Body of pancreas (tissue), 4 donors: ENCODE data around the gene CSPG4. TPM values are rescaled to one million over a fixed set of nuclear protein-coding genes. Genes with fewer than 3 reads are reported as not detected.
A peak's percentile ranks its signal among the peaks of the same experiment; 100 is the strongest.

ENCODE experiments used
- ATAC-seq: fragments of 150-250 bp; one replicate; pipeline ENCODE4 v1.9.1; 2016
- DNase-seq, 4 donors: peaks; one replicate each; pipeline ENCODE4 v3.0.0-alpha.2; 2019
- H3K27ac ChIP-seq, 4 donors: fragments of 200-600 bp; sonication (generic); 1 replicate in 3 of 4; 2 replicates in 1 of 4; pipeline versions ENCODE4 v1.5.1 to v1.6.1; 2016 to 2019; ENCODE audit warnings: mild to moderate bottlenecking in 1 of 4, mixed read lengths in 1 of 4, moderate library complexity in 1 of 4
- H3K27me3 ChIP-seq, 2 donors: fragments of 200-600 bp; sonication (generic); one replicate each; pipeline ENCODE4 v1.6.0; 2016; ENCODE audit warnings: mild to moderate bottlenecking in 1 of 2
- H3K36me3 ChIP-seq, 2 donors: fragments of 200-600 bp; sonication (generic); replicated peaks in 1 of 2; 2 replicates each; pipeline ENCODE4 v1.5.1; 2016; ENCODE audit warnings: low read depth in 2 of 2; ENCODE audit not compliant: insufficient read depth in 1 of 2
- H3K4me1 ChIP-seq: fragments of 200-600 bp; sonication (generic); one replicate; pipeline ENCODE4 v1.6.0; 2016
- H3K4me3 ChIP-seq, 2 donors: fragments of 200-600 bp; sonication (generic); 1 replicate in 1 of 2; 2 replicates in 1 of 2; pipeline ENCODE4 v1.5.1; 2016 to 2019
- H3K9me3 ChIP-seq, 3 donors: fragments of 200-600 bp; sonication (generic); 1 replicate in 2 of 3; 2 replicates in 1 of 3; pipeline ENCODE4 v1.5.1; 2016
- POLR2A ChIP-seq, 3 donors: fragments of 450-650 bp; IDR thresholded peaks; one replicate each; pipeline ENCODE4 v1.6.1; 2016; ENCODE audit warnings: antibody characterized with exemption in 3 of 3, mild to moderate bottlenecking in 2 of 3
- WGBS, 2 donors: methylation state at CpG; one replicate each; pipeline ENCODE4 v1.1.5; 2017; 5-methylcytosine and 5-hydroxymethylcytosine counted together
- intact Hi-C: fragments of 100-400 bp; cut with DNase I; formaldehyde crosslinking; loops from one replicate; pipeline ENCODE4 v1.15.1; 2023
- total RNA-seq, 2 donors: library from RNA; depleted of rRNA; stranded (reverse); fragments of >200 nt; gene quantifications; one replicate each; pipeline ENCODE4 v1.1.0, GENCODE V29; 2016
- TF ChIP-seq, protein P1 (sequence below), 7 experiments: fragments of 450-650 bp in 4 of 7; fragments of 200-600 bp in 3 of 7; sonication (generic) in 3 of 7; IDR thresholded peaks; one replicate each; pipeline ENCODE4 v1.5.1; 2016 to 2019; ENCODE audit warnings: antibody characterized with exemption in 7 of 7

The CSPG4 gene
- total RNA-seq, 2 donors from 2014 or later: 3.1 to 13.8 TPM

DNA sequence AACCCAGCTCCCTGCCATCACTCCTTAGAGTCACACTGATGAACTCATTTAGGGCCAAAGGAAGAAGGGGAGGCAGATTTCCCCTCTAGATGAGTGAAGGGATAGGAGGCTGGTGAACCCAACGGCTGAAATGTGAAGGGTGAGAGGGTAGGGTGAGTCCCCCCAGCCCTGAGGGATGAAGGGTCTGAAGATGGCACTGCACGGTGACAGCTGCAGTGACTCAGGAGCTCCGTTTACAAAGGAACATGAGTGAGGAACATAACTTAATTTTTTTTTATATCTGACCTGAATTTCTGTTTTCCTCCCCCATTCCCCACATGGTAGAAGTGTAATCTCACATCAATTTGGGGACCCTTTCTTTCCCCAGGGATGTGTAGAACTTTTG is 50.9 kb downstream of the CSPG4 start:
- peaks cover 0 to 11% of the 10 kb centered on the region in 2 donors for H3K36me3 ChIP-seq
- no peak overlapping the region for H3K4me3 ChIP-seq
- H3K4me1 ChIP-seq: peaks cover 80% of the 10 kb centered on the region
- H3K27me3 ChIP-seq: no peaks in the 10 kb centered on the region
- intact Hi-C loops: no loop called here
- TF ChIP-seq, protein P1, sequence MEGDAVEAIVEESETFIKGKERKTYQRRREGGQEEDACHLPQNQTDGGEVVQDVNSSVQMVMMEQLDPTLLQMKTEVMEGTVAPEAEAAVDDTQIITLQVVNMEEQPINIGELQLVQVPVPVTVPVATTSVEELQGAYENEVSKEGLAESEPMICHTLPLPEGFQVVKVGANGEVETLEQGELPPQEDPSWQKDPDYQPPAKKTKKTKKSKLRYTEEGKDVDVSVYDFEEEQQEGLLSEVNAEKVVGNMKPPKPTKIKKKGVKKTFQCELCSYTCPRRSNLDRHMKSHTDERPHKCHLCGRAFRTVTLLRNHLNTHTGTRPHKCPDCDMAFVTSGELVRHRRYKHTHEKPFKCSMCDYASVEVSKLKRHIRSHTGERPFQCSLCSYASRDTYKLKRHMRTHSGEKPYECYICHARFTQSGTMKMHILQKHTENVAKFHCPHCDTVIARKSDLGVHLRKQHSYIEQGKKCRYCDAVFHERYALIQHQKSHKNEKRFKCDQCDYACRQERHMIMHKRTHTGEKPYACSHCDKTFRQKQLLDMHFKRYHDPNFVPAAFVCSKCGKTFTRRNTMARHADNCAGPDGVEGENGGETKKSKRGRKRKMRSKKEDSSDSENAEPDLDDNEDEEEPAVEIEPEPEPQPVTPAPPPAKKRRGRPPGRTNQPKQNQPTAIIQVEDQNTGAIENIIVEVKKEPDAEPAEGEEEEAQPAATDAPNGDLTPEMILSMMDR (IDR thresholded peaks at IDR 0.05): no peak
- TF ChIP-seq POLR2A (IDR thresholded peaks at IDR 0.05): no peak
- H3K9me3 ChIP-seq: no peaks in the 10 kb centered on the region
- peak overlapping the region; percentile 23 to 75 (median 48) for H3K27ac ChIP-seq
- WGBS, 2 donors: 80 to 82% methylated on average over 3 of the region's 3 CpGs
- ATAC-seq: no peak
- no peak for DNase-seq

DNA sequence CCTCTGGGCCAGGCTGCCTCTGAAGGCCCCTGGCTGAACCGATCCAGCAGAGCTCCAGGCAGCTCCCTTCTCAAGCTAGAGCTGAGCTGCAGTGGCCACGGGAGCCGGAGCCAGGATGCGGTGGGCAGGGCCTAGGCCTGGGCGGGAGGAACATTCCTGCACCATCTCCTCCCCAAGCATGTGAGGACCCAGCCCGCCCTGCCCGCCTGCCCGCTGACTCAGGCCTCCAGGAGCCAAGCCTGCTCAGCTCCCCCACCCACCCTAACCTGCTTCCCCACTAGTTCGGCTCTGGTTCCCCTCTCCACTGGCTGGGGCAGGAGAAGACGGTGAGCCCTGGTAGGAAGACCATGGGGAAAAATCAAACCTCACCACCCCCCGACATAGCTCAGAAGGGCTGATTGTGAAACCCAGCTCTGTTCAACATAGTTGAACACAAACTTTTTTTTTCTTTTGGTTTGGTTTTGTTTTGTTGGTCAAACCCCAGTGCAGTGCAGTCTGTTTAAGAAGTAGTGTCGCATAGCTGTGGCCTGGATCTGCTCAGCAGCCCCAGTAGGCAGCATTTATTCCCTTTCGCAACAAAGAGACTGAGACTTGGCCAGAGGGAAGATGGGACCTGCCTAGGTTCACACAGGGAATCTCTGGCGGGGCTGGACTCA is 51.4 kb downstream of the CSPG4 start:
- Histone ChIP-seq H3K4me1 (peaks cover 80% of the 10 kb centered on the region), H3K9me3 (no peaks in the 10 kb centered on the region), H3K27ac (peak overlapping the region; percentile 23 to 75 (median 48)), H3K4me3 (no peak overlapping the region), H3K27me3 (no peaks in the 10 kb centered on the region), H3K36me3 (peaks cover 0 to 11% of the 10 kb centered on the region in 2 donors)
- ATAC-seq: peak; percentile 68
- WGBS, 2 donors: 76 to 78% methylated on average over 6 to 14 of the region's 14 CpGs
- peak; percentile 53 to 77 (median 67) for DNase-seq
- peak in 2 of 3 donors; percentile 40 to 43 for TF ChIP-seq POLR2A (IDR thresholded peaks at IDR 0.05)
- TF ChIP-seq, protein P1 (IDR thresholded peaks at IDR 0.05): no peak
- intact Hi-C loops: no loop called here

DNA sequence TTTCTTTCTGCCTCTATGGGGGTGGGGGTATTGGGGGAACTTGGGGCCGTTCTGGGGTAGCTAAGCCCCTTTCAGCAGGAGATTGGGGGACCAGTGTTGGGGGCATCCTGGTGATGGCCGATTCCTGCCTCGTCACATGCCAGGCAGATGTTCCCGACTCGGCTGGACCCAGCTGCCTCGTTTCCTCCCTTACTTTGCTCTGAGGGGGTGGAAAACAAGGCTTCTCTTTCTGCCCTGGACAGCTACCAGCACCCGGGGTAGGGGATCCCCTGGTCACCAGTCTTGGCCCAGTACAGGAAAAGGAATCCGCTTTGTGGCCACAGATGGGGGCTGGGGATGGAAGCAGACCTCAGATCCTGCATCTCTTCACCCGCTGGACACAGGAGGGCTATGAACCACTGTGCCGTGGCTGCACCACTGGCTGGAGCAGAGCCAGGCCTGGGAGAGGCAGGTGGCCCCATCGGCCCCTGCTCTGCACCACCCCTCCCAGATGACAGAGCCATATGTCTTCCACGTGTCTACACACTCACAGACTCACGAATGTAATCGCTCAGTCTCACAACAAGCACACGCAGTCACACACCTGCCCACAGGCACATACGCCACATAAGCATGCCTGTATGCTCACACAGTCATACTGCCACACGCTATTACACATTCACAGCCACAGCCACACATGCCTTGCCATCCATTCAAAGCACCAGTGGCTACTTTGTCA is 52.6 kb downstream of the CSPG4 start:
- intact Hi-C loops: no loop called here
- TF ChIP-seq POLR2A (IDR thresholded peaks at IDR 0.05): no peak
- TF ChIP-seq, protein P1 (IDR thresholded peaks at IDR 0.05): no peak
- Histone ChIP-seq H3K4me1 (peaks cover 86% of the 10 kb centered on the region), H3K27ac (peak overlapping the region in 2 of 4 donors; percentile 61 to 75), H3K4me3 (no peak overlapping the region), H3K9me3 (no peaks in the 10 kb centered on the region), H3K36me3 (peaks cover 0 to 11% of the 10 kb centered on the region in 2 donors), H3K27me3 (no peaks in the 10 kb centered on the region)
- DNase-seq: no peak
- 78 to 87% methylated on average over 15 to 16 of the region's 17 CpGs for WGBS, 2 donors
- no peak for ATAC-seq

DNA sequence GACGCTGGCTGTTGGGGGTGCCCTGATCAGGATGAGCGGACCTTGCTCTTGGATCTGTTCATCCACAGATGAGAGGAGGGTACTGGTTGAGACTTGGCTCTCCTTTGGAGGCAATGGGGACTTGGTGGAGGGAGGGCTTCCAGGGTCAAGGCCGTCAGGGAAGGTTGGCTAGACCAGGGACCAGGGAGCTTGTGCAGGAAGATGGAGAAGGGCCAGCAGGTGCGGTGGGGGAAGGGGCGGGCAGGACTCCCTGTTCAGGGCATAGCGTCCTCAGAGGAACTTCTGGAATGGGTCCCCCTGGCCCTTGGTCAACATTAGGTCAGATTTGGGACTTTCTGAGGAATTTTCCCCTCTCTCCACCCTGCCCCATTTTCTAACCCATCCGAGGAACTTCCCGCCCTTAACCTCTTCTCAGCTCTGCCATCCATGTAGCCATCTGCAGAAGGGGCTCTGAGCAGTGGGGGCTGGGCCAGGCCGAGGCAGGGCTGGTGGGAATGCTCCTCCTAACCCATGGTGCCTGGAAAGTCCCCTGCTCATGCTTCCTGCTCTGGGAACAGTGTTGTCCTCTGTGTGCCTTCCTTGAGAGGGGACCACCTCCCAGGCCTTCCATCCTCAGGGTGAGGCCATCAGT is 53.4 kb downstream of the CSPG4 start:
- H3K4me3 ChIP-seq: no peak overlapping the region
- no peaks in the 10 kb centered on the region for H3K27me3 ChIP-seq
- ATAC-seq (no peak), DNase-seq (no peak)
- TF ChIP-seq, protein P1 (IDR thresholded peaks at IDR 0.05): no peak
- no peak for TF ChIP-seq POLR2A (IDR thresholded peaks at IDR 0.05)
- intact Hi-C loops: no loop called here
- H3K36me3 ChIP-seq: peaks cover 0 to 11% of the 10 kb centered on the region in 2 donors
- peak overlapping the region in 2 of 4 donors; percentile 29 to 75 for H3K27ac ChIP-seq
- peaks cover 88% of the 10 kb centered on the region for H3K4me1 ChIP-seq
- 67 to 71% methylated on average over 8 to 9 of the region's 9 CpGs for WGBS, 2 donors
- H3K9me3 ChIP-seq: no peaks in the 10 kb centered on the region
